Fibroblast of skin of back (primary cell): ENCODE results near the gene EPHA3.
"Not testable (repeated sequence)": the region's sequence is repeated elsewhere in the genome, so short reads cannot be mapped to it uniquely, and the experiment has no call there.

Source experiments
- DNase-seq: peaks from one replicate; pipeline ENCODE4 v3.0.0-alpha.2; 2013

EPHA3 gene

DNA sequence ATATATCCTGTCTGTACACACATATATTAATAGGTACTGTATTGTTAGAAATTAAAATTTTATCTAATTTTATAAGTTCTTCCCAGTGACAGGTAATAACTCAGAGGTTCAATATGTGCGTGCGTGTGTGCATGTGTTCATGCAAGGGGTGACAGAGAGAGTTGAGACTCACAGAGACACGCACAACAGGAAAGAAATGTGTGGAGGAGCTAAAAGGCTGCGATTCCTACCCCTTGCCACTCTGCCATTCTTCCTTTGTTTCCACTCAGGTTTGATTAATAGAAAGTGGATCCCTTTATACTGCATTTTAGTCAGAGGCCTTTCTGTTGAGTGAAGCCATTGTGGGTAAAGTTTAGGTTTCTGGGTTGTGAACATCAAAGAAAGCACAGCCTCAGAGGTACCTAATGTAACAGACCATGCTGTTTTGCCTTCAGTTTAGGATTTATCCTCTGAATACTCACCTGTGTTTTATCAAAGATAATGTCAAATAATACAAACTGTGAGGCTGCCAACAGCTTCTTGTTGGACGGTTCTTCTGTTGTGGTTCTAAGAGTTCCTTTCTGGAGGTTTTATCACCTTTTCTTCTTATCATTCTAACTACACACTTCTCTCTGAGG is 182.3 kb downstream of the EPHA3 start:
- DNase-seq = no peak

DNA sequence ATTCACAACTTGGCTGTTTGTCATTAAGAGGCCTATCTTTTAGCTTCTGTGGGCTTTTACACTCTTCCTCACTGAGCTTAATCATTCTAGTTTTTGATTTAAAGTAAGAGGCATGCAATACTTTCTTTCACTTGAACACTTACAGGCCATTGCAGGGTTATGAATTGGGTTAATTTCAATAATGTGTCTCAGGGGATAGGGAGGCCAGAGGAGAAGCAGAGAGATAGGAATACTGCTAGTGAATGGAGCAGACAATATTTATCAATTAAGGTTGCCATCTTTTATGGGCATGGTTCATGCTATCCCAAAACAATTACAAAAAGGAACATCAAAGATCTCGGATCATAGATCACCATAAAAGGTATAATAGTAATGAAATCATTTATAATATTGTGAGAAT is 189.8 kb downstream of the EPHA3 start:
- DNase-seq = no peak

DNA sequence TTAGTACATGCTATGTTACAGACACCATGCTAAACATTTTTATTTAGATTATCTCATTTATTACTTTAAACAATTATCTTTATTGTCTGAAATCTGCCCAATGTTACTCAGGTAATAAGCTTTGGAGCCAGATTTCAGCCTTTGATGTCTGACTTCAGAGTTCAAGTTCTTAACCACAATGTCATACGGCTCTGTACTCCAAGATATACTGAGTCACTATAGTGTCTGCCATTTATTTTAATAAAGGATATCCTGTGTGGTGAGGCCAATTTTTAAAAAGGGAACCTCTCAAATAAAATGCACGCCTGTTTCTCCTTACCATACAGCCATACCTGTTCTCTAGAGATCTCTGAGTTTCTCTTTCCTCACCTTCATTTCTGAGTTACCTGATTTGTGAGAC is 193.1 kb downstream of the EPHA3 start:
- DNase-seq = no peak

DNA sequence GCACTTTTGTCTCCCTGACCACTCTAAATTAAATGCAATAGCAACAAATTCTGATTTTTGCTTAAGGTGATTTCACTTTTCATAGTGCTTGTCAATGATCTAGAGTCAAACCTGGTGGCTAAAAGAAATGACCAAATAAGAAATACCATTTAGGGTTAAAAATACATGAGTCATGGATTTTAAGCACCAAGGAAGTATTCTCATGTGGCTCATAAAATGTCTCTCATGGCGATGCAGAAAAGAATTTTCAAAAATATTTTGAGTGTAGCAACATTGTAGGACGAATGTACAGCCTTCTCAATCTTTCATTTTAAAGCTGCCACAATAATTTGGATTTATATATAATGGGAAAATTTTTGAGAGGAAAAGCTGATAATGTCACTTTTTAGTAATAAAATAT is 193.6 kb downstream of the EPHA3 start:
- peak; percentile 56 for DNase-seq

DNA sequence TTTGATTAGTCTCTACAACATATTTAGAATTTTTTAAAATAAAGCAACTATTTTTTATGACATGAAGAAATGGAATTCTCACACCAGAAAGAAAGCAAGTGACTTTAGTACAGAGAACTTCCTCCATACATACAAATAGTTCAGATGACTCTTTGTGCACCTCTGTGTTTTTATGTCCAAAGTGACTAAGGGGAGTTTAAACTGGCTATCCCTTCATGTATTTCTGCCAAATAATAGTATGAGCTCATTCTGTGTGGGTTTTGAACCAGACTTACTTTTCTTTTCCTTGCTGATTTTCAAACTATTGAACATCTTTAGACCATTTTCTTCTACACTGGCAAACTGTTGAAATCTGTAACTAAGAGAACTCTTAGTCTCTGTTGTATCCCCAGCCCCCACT is 196.3 kb downstream of the EPHA3 start:
- DNase-seq = peak; percentile 60

DNA sequence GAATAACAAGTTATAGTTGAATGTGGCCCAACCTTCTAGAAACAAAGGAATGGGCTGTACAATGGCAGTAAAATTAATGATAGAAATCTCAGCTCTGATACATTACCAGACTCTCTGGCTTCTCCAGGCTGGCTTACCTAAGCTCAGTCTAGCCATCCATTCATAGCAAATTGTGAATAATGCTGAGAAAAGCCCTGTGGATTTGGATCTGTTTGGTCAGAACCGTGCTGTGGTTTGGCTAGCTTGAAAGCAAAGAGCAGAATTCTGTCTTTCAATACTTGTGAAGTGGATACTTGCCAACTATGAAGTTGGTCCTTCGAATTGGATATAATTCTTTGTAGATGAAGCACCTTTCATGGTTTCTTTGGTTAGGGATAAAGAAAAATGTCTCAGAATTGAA is 199.1 kb downstream of the EPHA3 start:
- no peak for DNase-seq

DNA sequence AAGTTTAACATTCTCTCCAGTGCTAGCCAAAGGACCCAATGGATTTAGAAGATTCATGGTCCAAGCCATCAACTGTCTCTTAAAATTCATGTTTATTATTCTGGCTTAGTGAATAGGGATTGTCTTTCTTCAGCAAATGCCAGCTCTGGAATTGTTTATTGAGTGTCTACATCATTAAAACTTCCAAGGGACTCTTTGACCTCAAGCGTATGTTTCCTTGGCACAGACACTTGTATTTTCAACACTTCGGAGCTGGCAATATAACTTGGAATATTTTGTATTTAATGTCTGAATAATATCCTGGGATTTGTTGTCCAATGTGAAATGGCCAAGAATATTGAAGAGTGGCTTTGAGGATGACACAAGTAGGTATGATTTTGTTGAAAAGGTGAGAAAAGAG is 204.2 kb downstream of the EPHA3 start:
- no peak for DNase-seq

DNA sequence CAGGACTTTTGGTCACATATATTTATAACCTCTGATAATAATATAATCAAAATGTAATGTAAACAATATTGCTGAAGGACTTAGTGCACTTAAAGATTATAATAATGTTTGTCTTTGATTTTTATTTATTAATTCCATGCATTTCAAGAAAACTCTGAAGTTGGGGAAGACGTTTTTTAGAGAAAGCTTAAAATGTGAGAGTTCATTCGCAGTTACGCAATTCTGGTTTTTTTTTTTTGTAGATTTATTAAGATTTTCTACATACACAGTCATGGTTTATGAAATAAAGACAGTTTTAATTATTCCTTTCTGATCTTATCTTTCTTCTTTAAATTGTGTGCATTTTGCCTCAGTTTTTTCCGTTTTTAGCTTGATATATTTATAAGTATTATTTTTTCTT is 204.7 kb downstream of the EPHA3 start:
- DNase-seq = no peak

DNA sequence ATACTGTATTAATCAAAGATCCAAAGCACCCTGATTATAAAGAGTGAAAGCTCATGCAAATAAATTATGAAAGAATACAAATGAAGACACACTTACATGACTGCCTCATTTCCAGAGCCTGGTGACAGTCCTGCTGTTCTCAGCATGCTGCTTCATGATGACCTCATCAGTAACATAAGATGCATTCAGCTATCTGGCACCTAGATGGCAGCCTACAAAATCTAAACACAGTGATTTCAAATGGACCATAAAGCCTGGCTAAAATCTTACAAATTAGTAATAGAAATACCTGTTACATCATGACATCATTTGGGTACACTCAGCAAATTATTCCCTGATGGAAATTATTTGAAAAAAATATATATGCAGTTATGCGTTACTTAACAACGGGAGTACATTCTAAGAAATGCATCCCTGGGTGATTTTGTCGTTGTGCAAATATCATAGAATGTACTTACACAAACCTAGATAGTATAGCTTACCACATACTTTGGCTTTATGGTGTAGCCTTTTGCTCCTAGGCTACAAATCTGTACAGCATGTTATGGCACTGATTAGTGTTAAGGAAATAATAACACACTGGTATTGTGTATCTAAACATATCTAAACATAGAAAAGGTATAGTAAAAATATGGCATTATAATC is 207.2 kb downstream of the EPHA3 start:
- DNase-seq = peak; percentile 58

DNA sequence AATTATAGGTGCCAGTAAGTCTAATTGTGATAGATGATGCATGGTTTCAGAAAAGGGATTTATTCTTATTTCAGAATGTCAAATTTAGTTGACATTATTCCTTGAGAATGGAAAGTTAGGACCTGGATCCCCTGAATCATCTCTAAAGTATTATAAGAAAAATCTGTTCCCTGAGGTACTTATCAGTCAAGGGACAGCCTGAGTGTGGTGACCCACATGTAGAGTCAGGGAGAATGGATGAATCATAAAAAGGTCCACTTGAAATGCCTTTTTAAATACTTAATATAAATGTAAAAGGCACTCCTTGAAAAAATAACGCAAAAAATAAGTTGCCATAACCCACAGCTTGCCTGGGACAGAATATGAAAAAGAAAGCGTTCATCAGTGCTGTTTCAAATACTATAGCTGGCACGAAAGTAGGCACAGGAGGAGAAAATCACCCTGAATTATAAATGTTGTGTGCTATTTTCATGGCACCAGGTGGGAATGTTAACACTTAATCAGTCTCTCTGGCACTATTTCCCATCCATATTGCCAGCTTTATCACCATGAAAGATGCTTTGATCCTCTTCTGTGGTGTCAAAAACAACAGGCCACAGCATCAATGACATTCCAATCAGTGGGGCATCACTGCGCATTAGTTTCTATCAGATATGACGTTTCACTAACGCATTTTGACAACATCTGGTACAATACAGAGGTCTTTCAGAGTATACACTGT is 208.5 kb downstream of the EPHA3 start:
- DNase-seq = peak; percentile 40

DNA sequence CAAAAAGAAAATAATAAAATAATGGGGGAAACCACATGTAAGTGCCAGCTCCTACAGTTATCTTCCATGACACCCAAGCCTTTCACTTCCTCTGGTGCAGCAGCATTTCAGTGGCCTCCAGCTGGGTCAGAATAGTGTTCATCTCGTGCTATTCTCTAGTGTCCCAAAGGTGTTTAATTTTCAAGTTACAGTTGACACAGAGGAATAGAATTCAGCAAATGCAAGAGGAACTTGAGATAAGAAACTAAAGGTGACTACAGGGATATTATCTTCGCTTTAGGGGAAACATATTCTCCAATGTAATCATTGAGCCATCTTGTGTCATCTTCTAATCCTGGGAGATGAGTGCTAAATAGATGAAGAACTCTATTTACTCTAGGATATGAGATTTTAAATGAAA is 212.8 kb downstream of the EPHA3 start:
- peak; percentile 25 for DNase-seq

DNA sequence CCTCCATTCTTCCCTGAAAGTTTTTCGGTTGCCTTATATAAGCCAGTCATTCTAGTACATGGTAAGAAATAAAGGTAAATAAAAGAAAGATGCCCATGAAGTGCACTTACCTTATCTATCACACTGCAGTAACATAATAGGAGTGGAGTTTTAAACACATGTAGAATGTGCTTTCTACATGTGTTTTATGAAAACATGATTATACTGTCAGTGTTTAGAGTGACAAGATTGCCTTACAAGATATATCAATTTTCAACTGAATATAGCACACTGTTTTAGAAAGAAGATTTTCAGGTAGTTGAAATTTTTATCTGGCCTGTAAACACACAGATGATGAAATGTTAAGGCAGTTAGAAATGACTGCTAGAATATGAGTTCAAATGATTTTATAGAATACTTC is 219.6 kb downstream of the EPHA3 start:
- DNase-seq = no peak

DNA sequence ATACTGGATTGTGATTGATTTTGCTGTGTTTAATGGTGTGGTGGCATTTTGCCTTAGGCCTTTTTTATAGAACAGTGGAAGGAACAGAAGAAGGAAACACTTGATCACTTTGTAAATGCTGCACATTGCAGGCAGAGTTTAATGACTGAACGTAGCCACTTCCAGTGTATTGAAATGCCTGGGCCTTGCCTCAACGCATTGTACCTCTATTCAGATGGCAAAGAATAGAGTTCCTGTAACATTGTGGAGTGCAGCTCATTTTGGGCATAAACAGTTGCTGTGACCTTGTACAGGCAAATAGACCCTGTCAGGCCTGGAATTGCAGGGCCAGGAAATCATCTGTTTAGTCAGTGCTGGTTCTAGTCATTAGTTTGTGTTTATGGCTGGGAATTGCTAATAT is 225.0 kb downstream of the EPHA3 start:
- no peak for DNase-seq

DNA sequence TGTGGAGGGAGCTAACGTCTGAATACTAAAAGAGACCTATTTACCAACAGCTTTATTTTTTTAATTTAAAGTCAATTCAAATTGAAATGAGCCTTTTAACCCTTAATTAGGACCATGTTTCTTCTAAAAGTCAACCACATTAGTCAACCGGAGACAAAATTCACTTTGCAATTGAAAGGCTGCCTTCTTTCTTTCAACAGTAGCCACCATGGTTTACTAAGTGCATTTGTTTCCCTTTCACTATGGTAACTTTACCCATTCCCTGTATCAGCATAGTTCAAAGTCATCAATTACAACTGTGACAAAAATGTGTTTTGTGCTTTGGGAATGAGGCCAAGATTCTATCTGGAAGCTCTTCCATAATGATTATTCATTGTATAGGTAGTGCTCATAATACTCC is 225.4 kb downstream of the EPHA3 start:
- DNase-seq = no peak

DNA sequence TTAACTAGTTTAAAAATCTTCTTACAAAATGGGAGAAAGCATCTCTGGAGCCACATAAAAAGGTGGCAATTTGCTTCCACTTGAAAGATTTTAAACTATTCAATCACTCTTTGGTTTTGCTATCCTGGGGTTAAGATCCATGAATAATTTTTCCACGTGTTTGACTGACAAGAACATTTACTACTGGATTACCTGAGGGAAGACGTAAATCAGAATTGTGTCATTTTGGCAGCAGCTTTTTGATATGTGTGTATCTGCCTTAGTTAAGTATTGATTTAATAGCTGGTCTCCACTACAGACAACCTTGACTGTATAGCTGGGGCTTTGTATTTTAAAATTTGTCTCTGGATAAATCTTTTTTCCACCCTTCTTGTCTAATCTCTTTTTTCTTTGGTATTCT is 228.3 kb downstream of the EPHA3 start:
- DNase-seq = no peak

DNA sequence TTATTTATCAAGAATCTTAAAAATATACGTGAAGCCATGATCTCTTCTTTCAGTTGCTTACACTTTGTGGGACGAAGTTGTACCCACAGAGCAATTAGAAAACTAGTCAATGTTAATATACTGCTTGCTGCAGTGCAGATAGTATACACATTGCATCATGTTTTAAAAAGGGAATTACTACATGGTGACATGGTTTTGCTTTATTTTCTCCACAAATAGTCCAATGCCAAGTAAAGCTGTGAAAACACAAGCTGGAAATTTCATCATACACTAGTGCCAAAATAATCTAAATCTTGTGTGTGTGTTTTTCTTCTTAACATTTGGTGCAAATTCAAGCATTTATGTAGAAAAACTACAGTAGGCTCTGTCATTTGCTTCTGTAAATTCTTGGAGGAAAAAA is 233.0 kb downstream of the EPHA3 start:
- peak; percentile 33 for DNase-seq

DNA sequence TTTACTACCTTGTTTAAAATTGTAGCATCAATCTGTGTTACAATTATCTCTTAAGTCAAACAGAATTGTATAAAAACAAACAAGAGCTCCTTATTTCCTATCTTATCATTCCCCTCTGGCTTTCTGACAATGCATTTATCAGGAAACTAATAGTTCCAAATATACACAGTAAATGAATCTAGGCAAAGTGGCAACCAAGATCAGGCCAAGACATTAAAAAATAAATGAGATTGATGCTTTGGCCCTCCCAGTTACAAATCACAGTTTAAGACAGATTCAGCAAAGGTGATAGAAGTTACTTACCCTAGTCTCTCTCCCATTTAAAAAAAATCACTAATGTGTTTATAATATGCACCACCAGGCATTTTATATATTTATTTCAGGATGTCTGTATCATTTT is 236.7 kb downstream of the EPHA3 start:
- no peak for DNase-seq

DNA sequence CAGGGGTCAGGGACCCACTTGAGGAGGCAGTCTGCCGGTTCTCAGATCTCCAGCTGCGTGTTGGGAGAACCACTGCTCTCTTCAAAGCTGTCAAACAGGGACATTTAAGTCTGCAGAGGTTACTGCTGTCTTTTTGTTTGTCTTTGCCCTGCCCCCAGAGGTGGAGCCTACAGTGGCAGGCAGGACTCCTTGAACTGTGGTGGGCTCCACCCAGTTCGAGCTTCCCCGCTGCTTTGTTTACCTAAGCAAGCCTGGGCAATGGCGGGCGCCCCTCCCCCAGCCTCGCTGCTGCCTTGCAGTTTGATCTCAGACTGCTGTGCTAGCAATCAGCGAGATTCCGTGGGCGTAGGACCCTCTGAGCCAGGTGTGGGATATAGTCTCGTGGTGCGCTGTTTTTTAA is 243.5 kb downstream of the EPHA3 start:
- DNase-seq = not testable (repeated sequence)

DNA sequence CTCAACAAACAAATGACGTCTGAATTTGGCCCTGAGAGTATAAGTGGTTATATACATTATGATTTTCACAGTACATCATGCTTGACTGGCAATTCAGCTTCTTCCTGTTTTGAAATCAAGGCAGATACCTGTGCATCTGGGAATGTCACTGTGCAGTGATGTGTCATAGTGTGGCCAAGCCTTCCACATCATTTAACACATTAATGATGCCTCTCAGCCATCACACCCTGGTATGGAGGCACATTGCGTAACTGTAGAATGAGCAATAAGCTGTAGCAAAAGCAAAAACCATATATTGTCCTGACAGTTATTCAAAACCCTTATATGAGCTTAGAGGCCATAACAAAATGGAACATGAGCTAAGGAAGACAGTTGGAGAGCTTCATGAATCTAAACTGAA is 246.0 kb downstream of the EPHA3 start:
- no peak for DNase-seq

DNA sequence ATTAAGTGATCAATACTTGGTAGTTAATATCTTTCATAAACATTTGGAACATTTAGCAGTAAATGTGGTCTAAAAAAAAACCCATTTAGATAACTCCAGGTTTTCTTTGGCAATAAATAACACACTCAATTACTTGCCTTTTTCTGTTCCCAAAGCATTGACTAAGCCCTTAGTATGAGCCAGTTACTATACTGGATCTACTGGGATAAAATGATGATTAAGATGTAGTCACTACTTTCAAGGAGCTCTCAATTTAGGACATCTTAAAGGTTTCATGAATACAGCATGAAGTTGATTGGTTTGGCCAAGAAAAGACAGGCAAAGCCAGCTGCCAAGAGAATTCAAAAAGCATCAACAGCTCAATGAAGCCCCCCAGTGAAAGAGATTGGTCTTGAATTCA is 250.9 kb downstream of the EPHA3 start:
- DNase-seq = no peak

DNA sequence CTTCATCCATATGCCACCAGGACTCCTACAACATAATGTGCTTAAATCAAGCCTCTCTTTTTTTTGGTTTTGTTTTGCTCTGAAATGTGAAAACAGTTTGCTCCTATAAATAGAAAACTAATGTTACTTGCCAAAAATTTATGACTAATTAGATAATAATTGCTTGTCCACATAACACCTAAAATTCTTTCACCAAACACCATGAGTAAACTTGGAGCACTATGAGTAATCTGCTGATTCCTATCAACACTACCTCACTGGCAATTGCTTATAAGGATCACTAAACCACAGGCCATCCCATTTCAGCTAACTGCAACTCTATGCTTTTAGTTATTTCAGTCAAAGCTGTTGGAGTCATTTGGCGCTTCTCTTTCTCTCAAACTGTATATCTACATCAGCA is 252.7 kb downstream of the EPHA3 start:
- DNase-seq = peak; percentile 13

DNA sequence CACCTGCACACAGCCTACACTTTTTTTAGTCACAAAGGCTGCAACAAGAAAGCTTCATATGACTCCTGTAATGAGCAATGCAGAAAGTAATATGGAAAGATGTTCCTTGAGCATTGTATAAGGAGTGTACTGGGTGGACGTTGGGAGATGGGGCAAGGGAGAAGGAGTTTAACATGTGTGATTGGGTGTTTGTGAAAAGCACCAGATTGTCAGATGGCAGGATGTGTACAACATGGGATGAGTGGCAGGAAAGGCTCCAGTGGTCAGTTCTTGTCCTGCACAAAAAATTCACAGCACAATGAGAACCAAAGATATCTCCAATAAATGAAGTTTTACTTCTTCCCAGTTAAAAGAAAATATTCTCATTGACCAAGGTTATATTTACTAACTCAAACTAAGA is 255.1 kb downstream of the EPHA3 start:
- DNase-seq = no peak

DNA sequence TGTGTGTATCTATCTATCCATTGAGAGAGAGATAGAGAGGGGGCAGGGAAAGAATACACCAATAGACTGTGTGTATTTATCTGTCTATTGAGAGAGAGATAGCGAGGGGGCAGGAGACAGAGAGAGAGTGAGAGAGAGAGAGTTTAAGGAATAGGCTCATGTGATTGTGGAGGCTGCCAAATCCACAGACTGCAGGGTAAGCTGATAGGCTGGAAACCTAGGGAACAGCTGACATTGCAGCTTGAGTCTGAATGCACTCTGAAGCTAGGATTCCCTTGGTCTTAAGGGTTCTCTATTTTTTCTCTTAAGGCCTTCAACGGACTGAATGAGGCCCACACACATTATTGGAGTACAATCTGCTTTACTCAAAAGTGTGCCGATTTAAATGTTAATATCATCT is 255.8 kb downstream of the EPHA3 start:
- no peak for DNase-seq

DNA sequence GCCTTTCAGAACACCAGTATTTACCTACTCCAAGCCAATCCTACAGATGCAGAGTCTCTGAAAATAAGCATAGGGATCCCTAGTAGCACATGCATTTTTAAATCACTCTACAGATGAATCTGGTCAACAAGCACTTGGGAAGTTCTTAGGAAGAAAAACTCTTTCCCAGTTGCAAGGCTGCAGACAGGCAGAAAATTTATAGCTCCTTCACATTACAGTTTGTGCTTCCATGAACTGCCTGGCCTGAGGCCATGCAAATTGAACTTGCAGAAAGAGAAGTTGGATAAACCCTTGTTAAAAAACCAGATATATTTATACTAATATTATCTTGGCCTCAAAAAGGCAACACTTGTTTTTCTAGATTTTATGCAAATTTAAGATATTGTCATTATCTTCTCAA is 256.9 kb downstream of the EPHA3 start:
- no peak for DNase-seq
